H1 (cell line): ENCODE measurements around the gene FOXA3. TPM values are rescaled to one million over a fixed set of nuclear protein-coding genes. Genes with fewer than 3 reads are reported as not detected.

ENCODE experiments used
- CREB1 ChIP-seq: IDR thresholded peaks from 2 replicates; pipeline ENCODE4 v1.6.1; 2012; ENCODE audit warnings: inconsistent platforms
- EGR1 ChIP-seq: IDR thresholded peaks from 2 replicates; pipeline ENCODE4 v1.6.1; 2011; ENCODE audit warnings: low read depth, low read length, borderline replicate concordance
- RXRA ChIP-seq: IDR thresholded peaks from 2 replicates; pipeline ENCODE4 v1.6.1; 2011; ENCODE audit warnings: low read depth, mild to moderate bottlenecking, low read length, moderate library complexity; ENCODE audit not compliant: insufficient read depth
- polyA plus RNA-seq, 7 experiments: library from polyadenylated mRNA; depleted of rRNA in 3 of 7; stranded (reverse) in 5 of 7; unstranded in 2 of 7; fragments of >200 nt in 5 of 7; fragments of 200-250 nt in 2 of 7; gene quantifications; 1 replicate in 5 of 7; 2 replicates in 1 of 7; 4 replicates in 1 of 7; pipeline versions ENCODE4 v1.2.1 to v1.2.3, GENCODE V29; 2011 to 2013; ENCODE audit warnings: missing spikeins in 2 of 7, mixed read lengths in 2 of 7
- total RNA-seq: library from RNA; stranded (reverse); fragmentation: NEBNext Ultra II Directional; extraction: Animal tissue kit (Norgen Biotek cat#: 25700); gene quantifications from 2 replicates; pipeline ENCODE4 v1.2.1, GENCODE V29; 2021

Gene FOXA3
- total and polyA plus RNA-seq, 2 of the 8 experiments (the other 6 are each of a cell fraction or from before 2014, with no cell fraction given): 20.2 to 49.1 TPM

GRCh38 chr19:45872095-45872919 is 8.2 kb downstream of the FOXA3 start (continued):
- TF ChIP-seq RXRA (no peak), EGR1 (no peak), CREB1 (no peak)
